KOPT-K1 (cell line): ENCODE results near the gene PYCR2.

Experiments used
- H3K27ac ChIP-seq: fragments of 200-600 bp; sonication (generic); 2 replicates; pipeline ENCODE4 v1.5.1; 2016; ENCODE audit warnings: antibody characterized with exemption, mild to moderate bottlenecking, low read depth, low read length; ENCODE audit not compliant: poor library complexity, severe bottlenecking
- H3K36me3 ChIP-seq: fragments of 200-600 bp; sonication (generic); 2 replicates; pipeline ENCODE4 v1.5.1; 2017; ENCODE audit warnings: antibody characterized with exemption, mild to moderate bottlenecking, low read length, moderate library complexity; ENCODE audit not compliant: insufficient read depth
- H3K9me3 ChIP-seq: fragments of 200-600 bp; sonication (generic); 2 replicates; pipeline ENCODE4 v1.5.1; 2017; ENCODE audit warnings: antibody characterized with exemption, low read length, mild to moderate bottlenecking; ENCODE audit not compliant: insufficient read depth, poor library complexity, severe bottlenecking

PYCR2 gene

GRCh38 chr1:225917101-225917500, 6.9 kb downstream of the PYCR2 start:
- Histone ChIP-seq H3K9me3 (no peaks in the 10 kb centered on the region), H3K27ac (no peak overlapping the region), H3K36me3 (peaks cover 60% of the 10 kb centered on the region)

GRCh38 chr1:225915538-225915991, 8.5 kb downstream of the PYCR2 start:
- H3K36me3 ChIP-seq, result peaks cover 45% of the 10 kb centered on the region
- H3K9me3 ChIP-seq, result no peaks in the 10 kb centered on the region
- H3K27ac ChIP-seq, result no peak overlapping the region

GRCh38 chr1:225914947-225915346, 9.1 kb downstream of the PYCR2 start:
- Histone ChIP-seq H3K27ac (no peak overlapping the region), H3K9me3 (no peaks in the 10 kb centered on the region), H3K36me3 (peaks cover 38% of the 10 kb centered on the region)

- Histone ChIP-seq H3K9me3 (no peaks in the 10 kb centered on the region), H3K36me3 (peaks cover 33% of the 10 kb centered on the region), H3K27ac (no peak overlapping the region)
These were observed 9.7 kb downstream of the PYCR2 start for GRCh38 chr1:225914391-225914790.

GRCh38 chr1:225911191-225912130, 12.6 kb downstream of the PYCR2 start:
- H3K27ac ChIP-seq, result no peak overlapping the region
- no peaks in the 10 kb centered on the region for H3K9me3 ChIP-seq
- H3K36me3 ChIP-seq, result peaks cover 4% of the 10 kb centered on the region; the same call in 1 of the 2 replicates

GRCh38 chr1:225909477-225909876, 14.6 kb downstream of the PYCR2 start:
- no peaks in the 10 kb centered on the region for H3K9me3 ChIP-seq
- no peak overlapping the region for H3K27ac ChIP-seq
- H3K36me3 ChIP-seq, result no peaks in the 10 kb centered on the region

- Histone ChIP-seq H3K36me3 (no peaks in the 10 kb centered on the region), H3K27ac (no peak overlapping the region), H3K9me3 (no peaks in the 10 kb centered on the region)
These were observed 15.3 kb downstream of the PYCR2 start for GRCh38 chr1:225908773-225909172.

- H3K9me3 ChIP-seq, result no peaks in the 10 kb centered on the region
- H3K36me3 ChIP-seq, result no peaks in the 10 kb centered on the region
- no peak overlapping the region for H3K27ac ChIP-seq
These were observed 15.9 kb downstream of the PYCR2 start for GRCh38 chr1:225908013-225908640.

GRCh38 chr1:225907341-225907740, 16.7 kb downstream of the PYCR2 start:
- Histone ChIP-seq H3K27ac (no peak overlapping the region), H3K36me3 (no peaks in the 10 kb centered on the region), H3K9me3 (no peaks in the 10 kb centered on the region)

GRCh38 chr1:225906467-225906866, 17.6 kb downstream of the PYCR2 start:
- Histone ChIP-seq H3K9me3 (no peaks in the 10 kb centered on the region), H3K36me3 (no peaks in the 10 kb centered on the region), H3K27ac (no peak overlapping the region)

- no peak overlapping the region for H3K27ac ChIP-seq
- no peaks in the 10 kb centered on the region for H3K36me3 ChIP-seq
- no peaks in the 10 kb centered on the region for H3K9me3 ChIP-seq
These were observed 20.4 kb downstream of the PYCR2 start for GRCh38 chr1:225903623-225904022.

GRCh38 chr1:225899044-225899925, 24.8 kb downstream of the PYCR2 start:
- H3K36me3 ChIP-seq, result no peaks in the 10 kb centered on the region
- H3K27ac ChIP-seq, result no peak overlapping the region
- H3K9me3 ChIP-seq, result no peaks in the 10 kb centered on the region

- Histone ChIP-seq H3K9me3 (no peaks in the 10 kb centered on the region), H3K36me3 (no peaks in the 10 kb centered on the region), H3K27ac (no peak overlapping the region)
These were observed 26.2 kb downstream of the PYCR2 start for GRCh38 chr1:225897595-225898514.

GRCh38 chr1:225896937-225897549, 27.0 kb downstream of the PYCR2 start:
- no peaks in the 10 kb centered on the region for H3K9me3 ChIP-seq
- no peaks in the 10 kb centered on the region for H3K36me3 ChIP-seq
- no peak overlapping the region for H3K27ac ChIP-seq
